ENCODE measurements around the gene AKIRIN2.

AKIRIN2 gene

DNA sequence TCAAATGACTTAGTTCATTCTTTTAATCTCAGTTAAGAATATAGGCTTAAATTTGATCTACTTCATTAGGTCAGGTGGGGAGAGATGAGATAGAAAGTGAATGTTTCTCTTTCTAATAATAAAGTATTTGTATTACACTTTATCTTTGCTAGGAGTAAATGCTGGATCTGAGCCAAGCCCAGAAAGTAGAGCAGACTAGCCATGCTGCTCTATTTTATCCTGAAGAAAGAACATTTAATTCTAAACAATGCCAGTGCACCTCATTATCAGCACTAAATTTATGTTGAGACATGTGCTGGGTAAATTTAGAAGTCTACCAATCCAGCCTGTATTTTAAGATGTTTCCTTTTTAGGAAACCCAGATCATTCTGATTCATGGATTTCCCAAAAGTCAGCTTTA, 43.5 kb downstream of the AKIRIN2 start:
- no peak overlapping the region for H3K4me3 ChIP-seq (ENCODE audit: low read length)
- TF ChIP-seq, protein P1, sequence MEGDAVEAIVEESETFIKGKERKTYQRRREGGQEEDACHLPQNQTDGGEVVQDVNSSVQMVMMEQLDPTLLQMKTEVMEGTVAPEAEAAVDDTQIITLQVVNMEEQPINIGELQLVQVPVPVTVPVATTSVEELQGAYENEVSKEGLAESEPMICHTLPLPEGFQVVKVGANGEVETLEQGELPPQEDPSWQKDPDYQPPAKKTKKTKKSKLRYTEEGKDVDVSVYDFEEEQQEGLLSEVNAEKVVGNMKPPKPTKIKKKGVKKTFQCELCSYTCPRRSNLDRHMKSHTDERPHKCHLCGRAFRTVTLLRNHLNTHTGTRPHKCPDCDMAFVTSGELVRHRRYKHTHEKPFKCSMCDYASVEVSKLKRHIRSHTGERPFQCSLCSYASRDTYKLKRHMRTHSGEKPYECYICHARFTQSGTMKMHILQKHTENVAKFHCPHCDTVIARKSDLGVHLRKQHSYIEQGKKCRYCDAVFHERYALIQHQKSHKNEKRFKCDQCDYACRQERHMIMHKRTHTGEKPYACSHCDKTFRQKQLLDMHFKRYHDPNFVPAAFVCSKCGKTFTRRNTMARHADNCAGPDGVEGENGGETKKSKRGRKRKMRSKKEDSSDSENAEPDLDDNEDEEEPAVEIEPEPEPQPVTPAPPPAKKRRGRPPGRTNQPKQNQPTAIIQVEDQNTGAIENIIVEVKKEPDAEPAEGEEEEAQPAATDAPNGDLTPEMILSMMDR (conservative IDR thresholded peaks at IDR 0.05; ENCODE audit: low read depth, low read length), result no peak
- no peak for DNase-seq (ENCODE audit: low read depth)

DNA sequence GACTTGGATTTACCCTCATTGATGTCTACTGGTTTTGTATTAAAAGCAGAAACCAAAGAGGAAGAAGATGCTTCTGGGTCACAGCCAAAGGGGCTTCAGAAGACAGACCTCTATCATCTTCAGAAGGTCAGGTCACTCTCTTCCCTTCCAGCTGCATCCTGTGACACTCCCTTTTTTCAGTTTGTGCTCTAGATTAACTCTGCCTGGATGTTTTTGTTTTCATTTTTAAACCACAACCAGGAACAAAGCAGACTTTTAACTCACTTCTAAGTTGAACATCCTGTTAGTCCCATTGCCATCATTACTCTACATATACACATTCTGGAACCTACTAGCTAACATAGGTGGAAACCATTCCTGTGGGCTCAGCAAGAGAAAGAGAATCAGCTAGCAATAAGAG, 45.2 kb downstream of the AKIRIN2 start:
- no peak for DNase-seq (ENCODE audit: low read depth)
- TF ChIP-seq, protein P1 (conservative IDR thresholded peaks at IDR 0.05; ENCODE audit: low read depth, low read length), result no peak
- no peak overlapping the region for H3K4me3 ChIP-seq (ENCODE audit: low read length)

DNA sequence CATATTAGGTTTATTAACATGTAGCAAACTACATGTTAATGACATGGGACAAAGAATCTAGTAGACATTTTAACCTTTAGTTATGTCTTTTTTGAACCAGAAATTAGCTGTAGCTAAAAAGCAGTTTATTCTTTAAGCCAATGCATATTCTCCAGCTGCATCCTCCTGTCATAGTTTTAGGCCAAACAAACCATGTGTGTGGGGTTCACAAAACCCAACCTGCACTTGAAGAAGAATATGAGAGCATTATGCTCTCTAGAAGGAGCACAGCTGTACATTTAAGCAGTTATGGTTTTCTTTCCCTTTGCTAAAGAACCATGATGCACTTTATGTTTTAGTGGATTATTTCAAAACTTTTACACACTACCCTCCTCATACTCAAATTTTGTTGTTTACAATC, 46.2 kb downstream of the AKIRIN2 start:
- no peak for DNase-seq (ENCODE audit: low read depth)
- no peak overlapping the region for H3K4me3 ChIP-seq (ENCODE audit: low read length)
- TF ChIP-seq, protein P1 (conservative IDR thresholded peaks at IDR 0.05; ENCODE audit: low read depth, low read length), result no peak

DNA sequence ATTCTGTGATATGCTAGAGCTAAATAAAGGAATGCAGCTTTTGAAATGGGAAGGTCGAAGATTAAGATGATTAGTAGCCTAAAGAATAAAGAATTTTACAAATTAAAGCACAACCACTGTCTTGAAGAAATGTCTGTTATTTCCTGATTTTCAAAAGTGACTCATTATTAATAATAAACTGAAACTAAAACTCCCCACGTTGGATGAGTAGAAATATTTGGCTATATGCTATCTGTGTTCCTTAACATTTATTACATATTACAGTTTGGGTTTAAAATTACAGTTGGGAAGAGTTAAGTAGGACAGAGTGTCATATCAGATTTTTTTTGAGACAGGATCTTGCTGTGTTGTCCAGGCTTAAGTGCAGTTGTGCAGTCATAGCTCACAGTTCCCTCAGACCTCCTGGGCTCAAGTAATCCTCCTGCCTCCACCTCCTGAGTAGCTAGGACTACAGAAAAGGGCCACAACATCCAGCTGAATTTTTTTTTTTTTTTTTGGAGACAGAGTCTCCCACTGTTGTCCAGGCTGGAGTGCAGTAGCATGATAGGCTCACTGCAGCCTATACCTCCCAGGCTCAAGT, 47.1 kb downstream of the AKIRIN2 start:
- TF ChIP-seq, protein P1 (conservative IDR thresholded peaks at IDR 0.05; ENCODE audit: low read depth, low read length), result no peak
- DNase-seq (ENCODE audit: low read depth), result no peak
- no peak overlapping the region for H3K4me3 ChIP-seq (ENCODE audit: low read length)

DNA sequence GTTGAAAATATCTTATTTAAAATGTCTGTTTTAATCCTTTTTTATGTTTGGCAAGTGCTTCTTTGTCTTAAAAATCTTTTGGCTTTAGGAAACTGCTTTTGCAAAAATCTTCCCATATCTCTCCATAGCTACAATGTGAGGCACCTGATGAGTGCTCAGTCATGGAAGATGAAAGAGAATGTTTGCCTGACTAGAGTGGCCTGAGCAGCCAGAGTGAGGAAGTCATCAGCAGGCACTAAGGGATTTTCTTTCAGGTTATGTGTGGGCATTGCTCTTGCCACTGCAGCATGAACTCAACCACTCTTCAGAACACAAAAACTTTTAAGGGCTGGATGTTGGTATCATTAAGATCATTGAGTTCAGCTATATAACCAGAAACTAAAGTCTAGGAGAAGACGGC, 47.9 kb downstream of the AKIRIN2 start:
- TF ChIP-seq, protein P1 (conservative IDR thresholded peaks at IDR 0.05; ENCODE audit: low read depth, low read length), result no peak
- no peak for DNase-seq (ENCODE audit: low read depth)
- no peak overlapping the region for H3K4me3 ChIP-seq (ENCODE audit: low read length)

DNA sequence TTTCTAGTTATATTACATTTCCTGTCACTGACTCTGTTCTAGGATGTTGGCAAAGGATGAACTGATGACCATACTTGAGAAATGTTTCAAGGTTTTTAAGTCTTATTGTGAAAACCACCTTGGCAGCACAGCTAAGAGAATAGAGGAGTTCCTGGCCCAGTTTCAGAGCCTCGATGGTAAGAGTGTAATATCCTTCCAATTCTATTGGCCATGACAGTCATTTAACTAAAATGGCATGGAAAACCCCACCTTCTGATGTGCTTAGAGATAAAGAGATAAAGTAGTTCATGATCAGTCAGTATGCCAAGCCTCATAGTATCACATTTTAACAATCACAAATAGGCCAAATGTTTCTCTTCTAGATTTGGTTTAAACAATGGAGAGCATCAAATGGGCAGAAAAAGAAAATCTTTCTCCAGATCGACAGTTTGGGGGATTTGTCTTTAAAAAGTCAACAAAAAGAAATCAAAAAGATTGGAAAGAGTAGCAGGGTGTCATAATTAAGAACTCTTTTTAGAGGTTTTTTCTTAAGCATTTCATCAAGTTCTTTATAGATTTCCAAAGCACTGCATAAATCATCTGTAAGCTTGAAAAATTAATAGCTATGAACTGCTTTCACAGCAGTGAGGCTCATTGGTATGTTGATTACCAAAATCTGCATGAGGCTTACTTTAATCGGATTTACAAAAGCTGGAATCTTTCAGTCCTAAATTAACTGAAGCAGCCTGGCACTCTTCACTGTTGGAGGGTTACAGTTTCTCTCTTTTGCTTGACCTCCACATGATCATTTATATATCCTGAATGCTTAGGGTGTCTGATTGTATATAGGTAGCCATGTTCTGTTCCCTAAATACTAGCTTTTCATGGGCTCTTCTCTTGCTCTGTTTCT, 48.7 kb downstream of the AKIRIN2 start:
- DNase-seq (ENCODE audit: low read depth), result peak; percentile 55
- TF ChIP-seq, protein P1 (conservative IDR thresholded peaks at IDR 0.05; ENCODE audit: low read depth, low read length), result no peak
- H3K4me3 ChIP-seq (ENCODE audit: low read length), result no peak overlapping the region

DNA sequence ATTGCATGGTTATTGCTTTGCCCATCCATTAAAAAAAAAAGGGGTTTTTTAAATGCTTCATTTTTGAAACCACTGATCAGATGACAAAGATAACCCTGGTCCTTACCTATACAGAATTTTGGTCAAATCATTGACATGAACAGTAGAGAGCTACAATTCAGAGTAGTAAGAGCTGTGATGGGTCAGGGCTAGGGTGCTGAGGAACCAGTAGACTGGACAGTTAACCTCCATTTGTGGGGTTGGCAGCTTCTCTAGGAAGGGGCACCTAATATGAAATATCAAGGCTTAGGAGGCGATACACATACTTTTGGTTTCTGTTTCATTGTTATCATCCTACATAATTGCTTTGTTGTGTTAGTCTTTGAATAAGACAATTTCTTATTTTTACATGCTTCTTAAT, 57.0 kb downstream of the AKIRIN2 start:
- no peak for DNase-seq (ENCODE audit: low read depth)
- no peak overlapping the region for H3K4me3 ChIP-seq (ENCODE audit: low read length)
- TF ChIP-seq, protein P1 (conservative IDR thresholded peaks at IDR 0.05; ENCODE audit: low read depth, low read length), result no peak

All from retinal pigment epithelial cell (primary cell).